Measurements from ENCODE around the gene OSBPL8. TPM values are rescaled to one million over a fixed set of nuclear protein-coding genes. Genes with fewer than 3 reads are reported as not detected.

Gene OSBPL8
- total RNA-seq, 1 experiment from 2014 or later, result 81.7 TPM

DNA sequence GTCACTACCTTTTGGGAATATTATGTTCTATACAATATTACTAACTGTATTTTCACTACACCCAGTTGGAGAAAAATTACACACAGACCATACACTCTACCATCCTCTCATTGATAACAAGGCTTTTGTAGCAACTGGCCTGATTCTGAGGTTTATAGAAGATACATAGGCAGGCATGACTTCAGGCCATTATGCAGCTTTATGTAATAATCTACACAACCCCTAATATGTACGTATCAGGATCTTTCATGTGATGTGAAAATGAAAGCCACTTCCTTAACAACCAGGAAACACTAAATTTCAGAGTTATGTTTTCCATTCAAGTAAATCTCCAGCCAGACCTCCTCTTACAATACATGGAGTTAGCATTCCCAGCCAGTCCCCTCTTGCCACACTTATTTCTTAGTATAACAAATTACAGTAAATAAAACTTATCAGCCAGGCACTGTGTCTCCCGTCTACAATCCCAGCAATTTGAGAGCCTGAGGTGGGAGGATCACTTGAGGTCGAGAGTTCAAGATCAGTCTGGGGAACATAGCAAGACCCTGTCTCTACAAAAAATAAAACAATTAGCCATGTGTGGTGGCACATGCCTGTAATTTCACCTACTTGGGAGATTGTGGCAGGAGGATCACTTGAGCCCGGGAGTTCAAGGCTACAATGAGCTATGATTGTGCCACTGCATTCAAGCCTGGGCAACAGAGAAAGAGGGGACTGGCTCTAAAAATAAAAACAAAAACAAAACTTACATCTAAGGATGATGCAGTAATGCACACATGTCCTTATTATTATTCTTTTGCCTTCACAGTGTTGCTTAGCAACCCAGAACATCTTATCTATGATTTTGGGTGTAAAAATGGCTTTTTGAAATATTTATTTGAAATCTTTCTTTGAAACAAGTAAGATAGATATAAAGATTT, 10.4 kb upstream of the OSBPL8 start (continued):
- TF ChIP-seq, protein P1, sequence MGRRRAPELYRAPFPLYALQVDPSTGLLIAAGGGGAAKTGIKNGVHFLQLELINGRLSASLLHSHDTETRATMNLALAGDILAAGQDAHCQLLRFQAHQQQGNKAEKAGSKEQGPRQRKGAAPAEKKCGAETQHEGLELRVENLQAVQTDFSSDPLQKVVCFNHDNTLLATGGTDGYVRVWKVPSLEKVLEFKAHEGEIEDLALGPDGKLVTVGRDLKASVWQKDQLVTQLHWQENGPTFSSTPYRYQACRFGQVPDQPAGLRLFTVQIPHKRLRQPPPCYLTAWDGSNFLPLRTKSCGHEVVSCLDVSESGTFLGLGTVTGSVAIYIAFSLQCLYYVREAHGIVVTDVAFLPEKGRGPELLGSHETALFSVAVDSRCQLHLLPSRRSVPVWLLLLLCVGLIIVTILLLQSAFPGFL (CRISPR knock-in tag; IDR thresholded peaks at IDR 0.05; ENCODE audit: borderline replicate concordance), result no peak

DNA sequence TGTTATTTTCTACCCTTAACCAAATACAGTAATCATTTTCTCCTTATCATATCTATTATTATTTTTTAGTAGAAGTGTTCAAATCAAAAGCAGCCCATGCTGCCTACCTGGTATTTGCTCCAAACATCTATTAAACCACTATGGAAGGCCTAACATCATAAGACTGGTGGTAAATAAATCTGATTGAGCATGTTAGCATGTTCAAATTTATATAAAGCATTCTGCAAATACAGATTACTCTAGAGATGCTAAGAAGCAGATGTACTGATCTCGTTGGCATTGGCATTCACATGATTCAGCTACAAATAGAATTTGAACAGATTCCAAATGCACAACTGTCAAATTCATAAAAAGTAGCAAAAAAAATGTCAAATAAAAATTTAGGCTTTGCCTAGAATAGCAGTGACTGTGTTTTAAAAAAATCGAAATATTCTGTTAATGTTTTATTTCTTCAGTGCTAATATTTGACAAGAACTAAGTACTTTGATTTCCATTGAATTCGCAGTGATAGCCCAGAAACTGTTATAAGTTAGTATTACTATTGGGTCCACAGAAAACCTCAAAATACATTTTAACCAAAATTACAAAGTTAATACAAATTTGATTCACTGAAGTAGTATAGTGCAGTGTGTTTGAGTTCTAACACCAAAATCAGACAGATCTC, 9.4 kb upstream of the OSBPL8 start:
- DNase-seq (ENCODE audit: low spot score) (no peak), ATAC-seq (no peak)
- Mint-ChIP-seq H3K9me3 (peaks cover 18% of the 10 kb centered on the region), H3K4me3 (no peak overlapping the region), H3K27me3 (ENCODE audit: low read depth) (no peaks in the 10 kb centered on the region), H3K36me3 (peaks cover 17% of the 10 kb centered on the region), H3K4me1 (no peaks in the 10 kb centered on the region), H3K27ac (no peak overlapping the region)
- ChIA-PET POLR2A (no interaction called here), CTCF (no interaction called here)
- TF ChIP-seq ZNF416 (CRISPR knock-in tag; IDR thresholded peaks at IDR 0.05) (no peak), ZNF396 (CRISPR knock-in tag; IDR thresholded peaks at IDR 0.05; ENCODE audit: borderline replicate concordance) (no peak), KAT7 (CRISPR knock-in tag; IDR thresholded peaks at IDR 0.05; ENCODE audit: borderline replicate concordance) (no peak), RORB (CRISPR knock-in tag; IDR thresholded peaks at IDR 0.05) (no peak), MYBL2 (CRISPR knock-in tag; IDR thresholded peaks at IDR 0.05) (no peak)
- TF ChIP-seq, protein P2, sequence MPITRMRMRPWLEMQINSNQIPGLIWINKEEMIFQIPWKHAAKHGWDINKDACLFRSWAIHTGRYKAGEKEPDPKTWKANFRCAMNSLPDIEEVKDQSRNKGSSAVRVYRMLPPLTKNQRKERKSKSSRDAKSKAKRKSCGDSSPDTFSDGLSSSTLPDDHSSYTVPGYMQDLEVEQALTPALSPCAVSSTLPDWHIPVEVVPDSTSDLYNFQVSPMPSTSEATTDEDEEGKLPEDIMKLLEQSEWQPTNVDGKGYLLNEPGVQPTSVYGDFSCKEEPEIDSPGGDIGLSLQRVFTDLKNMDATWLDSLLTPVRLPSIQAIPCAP (CRISPR knock-in tag; IDR thresholded peaks at IDR 0.05), result no peak

DNA sequence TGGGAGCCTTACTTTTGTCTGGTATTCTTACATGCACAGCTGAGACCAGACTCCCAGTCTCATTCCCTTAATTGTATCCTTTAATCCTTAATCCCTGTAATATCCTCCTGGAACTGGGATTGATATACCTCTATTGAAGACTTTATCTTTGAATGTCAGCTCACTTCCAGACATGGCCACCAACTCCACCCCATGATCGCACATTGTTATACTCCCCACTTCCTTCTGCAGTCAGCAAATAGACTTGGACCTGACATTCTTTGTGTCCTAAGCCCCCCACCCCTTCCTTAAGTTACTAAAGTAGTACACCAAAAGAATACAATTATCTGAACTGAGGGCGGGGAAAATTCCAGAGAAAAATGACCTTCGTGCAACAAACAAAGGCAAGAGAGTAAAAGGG, 8.6 kb upstream of the OSBPL8 start:
- TF ChIP-seq JAZF1 (CRISPR knock-in tag; IDR thresholded peaks at IDR 0.05) (no peak), ATF1 (CRISPR knock-in tag; IDR thresholded peaks at IDR 0.05) (no peak), SOX15 (CRISPR knock-in tag; IDR thresholded peaks at IDR 0.05) (no peak), RORB (CRISPR knock-in tag; IDR thresholded peaks at IDR 0.05) (no peak), ZNF423 (CRISPR knock-in tag; IDR thresholded peaks at IDR 0.05) (no peak), ZNF263 (CRISPR knock-in tag; IDR thresholded peaks at IDR 0.05; ENCODE audit: low read depth) (no peak), KAT7 (CRISPR knock-in tag; IDR thresholded peaks at IDR 0.05; ENCODE audit: borderline replicate concordance) (no peak), ZNF317 (CRISPR knock-in tag; IDR thresholded peaks at IDR 0.05; ENCODE audit: borderline replicate concordance, low read depth) (no peak), JUN (CRISPR knock-in tag; IDR thresholded peaks at IDR 0.05) (no peak)
- TF ChIP-seq, protein P3, sequence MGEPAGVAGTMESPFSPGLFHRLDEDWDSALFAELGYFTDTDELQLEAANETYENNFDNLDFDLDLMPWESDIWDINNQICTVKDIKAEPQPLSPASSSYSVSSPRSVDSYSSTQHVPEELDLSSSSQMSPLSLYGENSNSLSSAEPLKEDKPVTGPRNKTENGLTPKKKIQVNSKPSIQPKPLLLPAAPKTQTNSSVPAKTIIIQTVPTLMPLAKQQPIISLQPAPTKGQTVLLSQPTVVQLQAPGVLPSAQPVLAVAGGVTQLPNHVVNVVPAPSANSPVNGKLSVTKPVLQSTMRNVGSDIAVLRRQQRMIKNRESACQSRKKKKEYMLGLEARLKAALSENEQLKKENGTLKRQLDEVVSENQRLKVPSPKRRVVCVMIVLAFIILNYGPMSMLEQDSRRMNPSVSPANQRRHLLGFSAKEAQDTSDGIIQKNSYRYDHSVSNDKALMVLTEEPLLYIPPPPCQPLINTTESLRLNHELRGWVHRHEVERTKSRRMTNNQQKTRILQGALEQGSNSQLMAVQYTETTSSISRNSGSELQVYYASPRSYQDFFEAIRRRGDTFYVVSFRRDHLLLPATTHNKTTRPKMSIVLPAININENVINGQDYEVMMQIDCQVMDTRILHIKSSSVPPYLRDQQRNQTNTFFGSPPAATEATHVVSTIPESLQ (CRISPR knock-in tag; IDR thresholded peaks at IDR 0.05), result no peak
- TF ChIP-seq, protein P4, sequence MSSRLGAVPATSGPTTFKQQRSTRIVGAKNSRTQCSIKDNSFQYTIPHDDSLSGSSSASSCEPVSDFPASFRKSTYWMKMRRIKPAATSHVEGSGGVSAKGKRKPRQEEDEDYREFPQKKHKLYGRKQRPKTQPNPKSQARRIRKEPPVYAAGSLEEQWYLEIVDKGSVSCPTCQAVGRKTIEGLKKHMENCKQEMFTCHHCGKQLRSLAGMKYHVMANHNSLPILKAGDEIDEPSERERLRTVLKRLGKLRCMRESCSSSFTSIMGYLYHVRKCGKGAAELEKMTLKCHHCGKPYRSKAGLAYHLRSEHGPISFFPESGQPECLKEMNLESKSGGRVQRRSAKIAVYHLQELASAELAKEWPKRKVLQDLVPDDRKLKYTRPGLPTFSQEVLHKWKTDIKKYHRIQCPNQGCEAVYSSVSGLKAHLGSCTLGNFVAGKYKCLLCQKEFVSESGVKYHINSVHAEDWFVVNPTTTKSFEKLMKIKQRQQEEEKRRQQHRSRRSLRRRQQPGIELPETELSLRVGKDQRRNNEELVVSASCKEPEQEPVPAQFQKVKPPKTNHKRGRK (CRISPR knock-in tag; IDR thresholded peaks at IDR 0.05; ENCODE audit: borderline replicate concordance), result no peak
- TF ChIP-seq, protein P5, sequence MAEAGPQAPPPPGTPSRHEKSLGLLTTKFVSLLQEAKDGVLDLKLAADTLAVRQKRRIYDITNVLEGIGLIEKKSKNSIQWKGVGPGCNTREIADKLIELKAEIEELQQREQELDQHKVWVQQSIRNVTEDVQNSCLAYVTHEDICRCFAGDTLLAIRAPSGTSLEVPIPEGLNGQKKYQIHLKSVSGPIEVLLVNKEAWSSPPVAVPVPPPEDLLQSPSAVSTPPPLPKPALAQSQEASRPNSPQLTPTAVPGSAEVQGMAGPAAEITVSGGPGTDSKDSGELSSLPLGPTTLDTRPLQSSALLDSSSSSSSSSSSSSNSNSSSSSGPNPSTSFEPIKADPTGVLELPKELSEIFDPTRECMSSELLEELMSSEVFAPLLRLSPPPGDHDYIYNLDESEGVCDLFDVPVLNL (CRISPR knock-in tag; IDR thresholded peaks at IDR 0.05; ENCODE audit: borderline replicate concordance, low read depth), result no peak
- TF ChIP-seq, protein P6, sequence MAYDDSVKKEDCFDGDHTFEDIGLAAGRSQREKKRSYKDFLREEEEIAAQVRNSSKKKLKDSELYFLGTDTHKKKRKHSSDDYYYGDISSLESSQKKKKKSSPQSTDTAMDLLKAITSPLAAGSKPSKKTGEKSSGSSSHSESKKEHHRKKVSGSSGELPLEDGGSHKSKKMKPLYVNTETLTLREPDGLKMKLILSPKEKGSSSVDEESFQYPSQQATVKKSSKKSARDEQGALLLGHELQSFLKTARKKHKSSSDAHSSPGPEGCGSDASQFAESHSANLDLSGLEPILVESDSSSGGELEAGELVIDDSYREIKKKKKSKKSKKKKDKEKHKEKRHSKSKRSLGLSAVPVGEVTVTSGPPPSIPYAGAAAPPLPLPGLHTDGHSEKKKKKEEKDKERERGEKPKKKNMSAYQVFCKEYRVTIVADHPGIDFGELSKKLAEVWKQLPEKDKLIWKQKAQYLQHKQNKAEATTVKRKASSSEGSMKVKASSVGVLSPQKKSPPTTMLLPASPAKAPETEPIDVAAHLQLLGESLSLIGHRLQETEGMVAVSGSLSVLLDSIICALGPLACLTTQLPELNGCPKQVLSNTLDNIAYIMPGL (CRISPR knock-in tag; IDR thresholded peaks at IDR 0.05), result no peak
- TF ChIP-seq, protein P7, sequence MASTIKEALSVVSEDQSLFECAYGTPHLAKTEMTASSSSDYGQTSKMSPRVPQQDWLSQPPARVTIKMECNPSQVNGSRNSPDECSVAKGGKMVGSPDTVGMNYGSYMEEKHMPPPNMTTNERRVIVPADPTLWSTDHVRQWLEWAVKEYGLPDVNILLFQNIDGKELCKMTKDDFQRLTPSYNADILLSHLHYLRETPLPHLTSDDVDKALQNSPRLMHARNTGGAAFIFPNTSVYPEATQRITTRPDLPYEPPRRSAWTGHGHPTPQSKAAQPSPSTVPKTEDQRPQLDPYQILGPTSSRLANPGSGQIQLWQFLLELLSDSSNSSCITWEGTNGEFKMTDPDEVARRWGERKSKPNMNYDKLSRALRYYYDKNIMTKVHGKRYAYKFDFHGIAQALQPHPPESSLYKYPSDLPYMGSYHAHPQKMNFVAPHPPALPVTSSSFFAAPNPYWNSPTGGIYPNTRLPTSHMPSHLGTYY (CRISPR knock-in tag; IDR thresholded peaks at IDR 0.05), result no peak
- TF ChIP-seq, protein P8, sequence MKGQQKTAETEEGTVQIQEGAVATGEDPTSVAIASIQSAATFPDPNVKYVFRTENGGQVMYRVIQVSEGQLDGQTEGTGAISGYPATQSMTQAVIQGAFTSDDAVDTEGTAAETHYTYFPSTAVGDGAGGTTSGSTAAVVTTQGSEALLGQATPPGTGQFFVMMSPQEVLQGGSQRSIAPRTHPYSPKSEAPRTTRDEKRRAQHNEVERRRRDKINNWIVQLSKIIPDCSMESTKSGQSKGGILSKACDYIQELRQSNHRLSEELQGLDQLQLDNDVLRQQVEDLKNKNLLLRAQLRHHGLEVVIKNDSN (CRISPR knock-in tag; IDR thresholded peaks at IDR 0.05), result no peak
- CTCF ChIA-PET, result no interaction called here

More for the DNA sequence above, 8.6 kb upstream of the OSBPL8 start:
- no peak for DNase-seq (ENCODE audit: low spot score)
- ATAC-seq, result no peak
- POLR2A ChIA-PET, result interaction anchor here (0.6 kb wide), 1 partner anchor 99 kb away, joined by 3 read pairs; no protein-coding TSS in a partner anchor
- Mint-ChIP-seq H3K36me3 (peaks cover 8% of the 10 kb centered on the region), H3K4me3 (no peak overlapping the region), H3K27ac (no peak overlapping the region), H3K4me1 (no peaks in the 10 kb centered on the region), H3K9me3 (peaks cover 10% of the 10 kb centered on the region), H3K27me3 (ENCODE audit: low read depth) (no peaks in the 10 kb centered on the region)

All from WTC11 (cell line).